NCI-H524 treated with DMSO at 0.1 percent for 48 hours (cell line): ENCODE results near the gene RTN4RL2.

ENCODE experiments used
- DNase-seq: peaks from one replicate; lab custom pipeline; 2025; lab: John Stamatoyannopoulos, UW

RTN4RL2 gene

GRCh38 chr11:57462597-57462996 lies 2.3 kb downstream of the RTN4RL2 start:
- no peak for DNase-seq

- no peak for DNase-seq
Observed at GRCh38 chr11:57463671-57464538, 3.6 kb downstream of the RTN4RL2 start.

GRCh38 chr11:57464539-57465181 lies 4.3 kb downstream of the RTN4RL2 start:
- no peak for DNase-seq

GRCh38 chr11:57466680-57467079 lies 6.4 kb downstream of the RTN4RL2 start:
- DNase-seq, result no peak

- DNase-seq, result no peak
Observed at GRCh38 chr11:57467508-57468157, 7.3 kb downstream of the RTN4RL2 start.

- DNase-seq, result no peak
Observed at GRCh38 chr11:57468276-57468675, 7.9 kb downstream of the RTN4RL2 start.

GRCh38 chr11:57469268-57469667 lies 8.9 kb downstream of the RTN4RL2 start:
- no peak for DNase-seq

- DNase-seq, result no peak
Observed at GRCh38 chr11:57471496-57471895, 11.2 kb downstream of the RTN4RL2 start.

GRCh38 chr11:57473285-57473841 lies 13.0 kb downstream of the RTN4RL2 start:
- DNase-seq, result no peak

- no peak for DNase-seq
Observed at GRCh38 chr11:57474017-57474802, 13.9 kb downstream of the RTN4RL2 start.

GRCh38 chr11:57474803-57475115 lies 14.4 kb downstream of the RTN4RL2 start:
- no peak for DNase-seq

GRCh38 chr11:57475191-57475590 lies 14.9 kb downstream of the RTN4RL2 start:
- no peak for DNase-seq

- no peak for DNase-seq
Observed at GRCh38 chr11:57475671-57476046, 15.3 kb downstream of the RTN4RL2 start.

- no peak for DNase-seq
Observed at GRCh38 chr11:57476047-57476756, 15.9 kb downstream of the RTN4RL2 start.

- no peak for DNase-seq
Observed at GRCh38 chr11:57476757-57477506, 16.6 kb downstream of the RTN4RL2 start.

- no peak for DNase-seq
Observed at GRCh38 chr11:57477507-57478189, 17.3 kb downstream of the RTN4RL2 start.

- DNase-seq, result no peak
Observed at GRCh38 chr11:57479021-57479663, 18.8 kb downstream of the RTN4RL2 start.

- no peak for DNase-seq
Observed at GRCh38 chr11:57479911-57480310, 19.6 kb downstream of the RTN4RL2 start.

GRCh38 chr11:57480409-57481137 lies 20.2 kb downstream of the RTN4RL2 start:
- DNase-seq, result peak; percentile 70
